Measurements from ENCODE around the gene CAPSL. TPM values are rescaled to one million over a fixed set of nuclear protein-coding genes. Genes with fewer than 3 reads are reported as not detected.

CAPSL gene
- total and polyA plus RNA-seq, 2 experiments from 2014 or later = not detected

DNA sequence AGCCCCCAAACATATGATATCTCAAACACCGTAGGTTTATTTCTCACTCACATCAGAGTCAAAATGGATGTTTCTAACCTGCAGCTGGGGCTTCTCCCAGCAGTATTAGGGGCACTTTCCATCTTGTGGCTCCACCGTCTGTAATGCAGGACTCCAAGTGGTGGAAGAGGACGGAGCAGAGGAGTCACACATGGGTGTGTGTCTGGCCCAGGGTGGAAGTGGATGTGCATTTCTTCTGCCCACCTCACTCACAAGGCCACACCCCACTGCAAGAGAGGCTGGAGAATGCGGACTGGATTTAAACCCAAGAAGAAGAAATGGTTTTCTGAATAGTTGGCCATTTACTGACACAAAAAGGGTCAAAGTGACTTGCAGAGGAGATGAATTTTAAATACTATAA lies 67.8 kb downstream of the CAPSL start:
- Histone ChIP-seq H3K9me3 (ENCODE audit: low read depth) (no peaks in the 10 kb centered on the region), H3K27me3 (no peaks in the 10 kb centered on the region), H3K27ac (no peak overlapping the region), H3K4me1 (ENCODE audit: low read depth) (no peaks in the 10 kb centered on the region), H3K4me3 (no peak overlapping the region), H3K36me3 (no peaks in the 10 kb centered on the region)
- DNase-seq (ENCODE audit: low read depth in 1 of 2, low spot score in 1 of 2) = no peak
- TF ChIP-seq, protein P1, sequence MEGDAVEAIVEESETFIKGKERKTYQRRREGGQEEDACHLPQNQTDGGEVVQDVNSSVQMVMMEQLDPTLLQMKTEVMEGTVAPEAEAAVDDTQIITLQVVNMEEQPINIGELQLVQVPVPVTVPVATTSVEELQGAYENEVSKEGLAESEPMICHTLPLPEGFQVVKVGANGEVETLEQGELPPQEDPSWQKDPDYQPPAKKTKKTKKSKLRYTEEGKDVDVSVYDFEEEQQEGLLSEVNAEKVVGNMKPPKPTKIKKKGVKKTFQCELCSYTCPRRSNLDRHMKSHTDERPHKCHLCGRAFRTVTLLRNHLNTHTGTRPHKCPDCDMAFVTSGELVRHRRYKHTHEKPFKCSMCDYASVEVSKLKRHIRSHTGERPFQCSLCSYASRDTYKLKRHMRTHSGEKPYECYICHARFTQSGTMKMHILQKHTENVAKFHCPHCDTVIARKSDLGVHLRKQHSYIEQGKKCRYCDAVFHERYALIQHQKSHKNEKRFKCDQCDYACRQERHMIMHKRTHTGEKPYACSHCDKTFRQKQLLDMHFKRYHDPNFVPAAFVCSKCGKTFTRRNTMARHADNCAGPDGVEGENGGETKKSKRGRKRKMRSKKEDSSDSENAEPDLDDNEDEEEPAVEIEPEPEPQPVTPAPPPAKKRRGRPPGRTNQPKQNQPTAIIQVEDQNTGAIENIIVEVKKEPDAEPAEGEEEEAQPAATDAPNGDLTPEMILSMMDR (IDR thresholded peaks at IDR 0.05; ENCODE audit: low read depth, low read length) = no peak

DNA sequence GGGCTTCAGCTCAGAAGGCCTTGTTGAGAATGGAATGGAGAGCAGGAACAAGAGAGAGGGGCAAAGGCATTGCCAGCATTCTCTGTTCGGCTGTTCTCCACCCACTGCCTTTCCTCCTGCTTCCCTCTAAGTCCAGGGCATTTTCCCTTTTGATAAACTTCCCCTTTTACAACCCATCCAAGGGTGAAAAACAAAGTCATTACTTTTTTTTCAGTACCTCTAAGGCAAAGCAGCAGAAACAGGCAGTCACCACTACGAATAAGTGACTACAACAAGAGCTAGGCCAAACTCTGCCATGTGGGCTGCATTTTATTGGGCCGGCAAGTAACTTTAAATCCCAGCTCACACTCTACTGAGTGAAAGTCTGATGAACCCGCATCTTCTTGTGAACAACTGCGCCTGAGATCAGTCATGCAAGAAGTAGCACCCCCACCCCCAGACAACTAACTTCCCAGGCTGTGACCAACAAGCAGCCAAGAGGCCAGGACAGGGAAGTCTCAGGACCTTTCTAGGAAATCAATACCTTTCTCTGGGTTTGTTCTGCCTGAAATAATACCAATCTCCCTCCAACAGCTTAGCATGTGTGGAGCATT lies 68.6 kb downstream of the CAPSL start:
- TF ChIP-seq, protein P1 (IDR thresholded peaks at IDR 0.05; ENCODE audit: low read depth, low read length) = no peak
- Histone ChIP-seq H3K4me3 (no peak overlapping the region), H3K36me3 (no peaks in the 10 kb centered on the region), H3K4me1 (ENCODE audit: low read depth) (no peaks in the 10 kb centered on the region), H3K9me3 (ENCODE audit: low read depth) (no peaks in the 10 kb centered on the region), H3K27ac (no peak overlapping the region), H3K27me3 (no peaks in the 10 kb centered on the region)
- no peak for DNase-seq (ENCODE audit: low read depth in 1 of 2, low spot score in 1 of 2)

DNA sequence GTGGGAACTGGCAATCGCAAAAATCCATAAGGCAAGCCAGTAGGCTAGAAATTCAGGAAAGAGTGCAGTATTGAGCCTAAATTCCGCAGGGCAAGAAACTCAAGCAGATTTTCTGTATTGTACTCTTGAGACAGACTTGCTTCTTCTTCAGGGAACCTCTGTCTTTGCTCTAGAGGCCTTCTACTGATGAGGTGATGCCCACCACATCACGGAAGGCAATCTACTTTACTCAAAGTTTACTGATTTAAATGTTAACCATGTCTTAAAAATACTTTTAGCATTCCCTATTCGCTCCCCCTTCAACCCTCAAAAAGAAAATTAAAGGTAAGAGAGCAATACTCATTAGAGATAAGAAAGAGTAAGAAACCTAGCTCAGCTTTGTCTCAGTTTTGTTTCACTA lies 70.4 kb downstream of the CAPSL start:
- Histone ChIP-seq H3K27me3 (no peaks in the 10 kb centered on the region), H3K9me3 (ENCODE audit: low read depth) (no peaks in the 10 kb centered on the region), H3K4me3 (no peak overlapping the region), H3K36me3 (no peaks in the 10 kb centered on the region), H3K27ac (no peak overlapping the region), H3K4me1 (ENCODE audit: low read depth) (no peaks in the 10 kb centered on the region)
- DNase-seq (ENCODE audit: low read depth in 1 of 2, low spot score in 1 of 2) = no peak
- TF ChIP-seq, protein P1 (IDR thresholded peaks at IDR 0.05; ENCODE audit: low read depth, low read length) = no peak

DNA sequence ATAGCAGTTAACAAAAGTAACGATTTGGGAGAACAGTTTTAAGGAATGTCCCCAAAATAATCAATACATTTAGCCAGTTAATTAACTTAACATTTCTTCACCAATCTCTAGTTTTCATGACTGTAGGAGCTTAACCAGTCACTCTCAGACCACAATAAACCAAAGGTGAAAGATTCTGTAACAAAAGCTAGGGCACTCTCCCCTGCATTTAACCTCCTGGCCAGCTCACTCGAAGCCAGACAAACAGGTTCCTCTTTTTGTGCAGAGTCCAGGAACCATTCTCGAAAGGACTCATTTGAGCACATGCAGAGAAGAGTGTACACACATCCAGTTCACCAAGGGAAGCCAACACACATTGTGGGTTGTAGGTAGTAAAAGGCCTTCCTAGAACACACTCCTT lies 75.3 kb downstream of the CAPSL start:
- no peak for DNase-seq (ENCODE audit: low read depth in 1 of 2, low spot score in 1 of 2)
- Histone ChIP-seq H3K4me1 (ENCODE audit: low read depth) (no peaks in the 10 kb centered on the region), H3K9me3 (ENCODE audit: low read depth) (no peaks in the 10 kb centered on the region), H3K4me3 (no peak overlapping the region), H3K27me3 (no peaks in the 10 kb centered on the region), H3K36me3 (no peaks in the 10 kb centered on the region), H3K27ac (no peak overlapping the region)
- TF ChIP-seq, protein P1 (IDR thresholded peaks at IDR 0.05; ENCODE audit: low read depth, low read length) = no peak

DNA sequence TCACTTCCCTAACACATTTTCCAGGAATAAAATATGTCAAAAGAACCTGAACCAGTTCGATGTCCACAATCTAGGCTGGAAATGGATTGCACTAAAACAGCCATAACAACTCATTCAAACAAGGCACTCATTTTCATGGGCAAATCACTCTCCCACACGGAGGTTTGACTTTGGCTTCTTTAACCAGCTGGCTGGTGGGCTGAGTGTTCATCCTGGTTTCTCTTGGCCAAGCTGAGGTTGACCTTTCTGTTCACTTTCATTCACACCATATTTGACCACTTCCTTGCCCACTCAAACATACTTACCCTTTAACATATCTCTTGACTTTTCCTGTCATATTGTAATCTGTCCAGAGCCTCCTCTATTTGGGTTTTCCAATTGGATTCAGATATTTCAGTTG lies 76.3 kb downstream of the CAPSL start:
- no peak overlapping the region for H3K27ac ChIP-seq
- no peaks in the 10 kb centered on the region for H3K9me3 ChIP-seq (ENCODE audit: low read depth)
- no peaks in the 10 kb centered on the region for H3K27me3 ChIP-seq
- no peak overlapping the region for H3K4me3 ChIP-seq
- no peaks in the 10 kb centered on the region for H3K4me1 ChIP-seq (ENCODE audit: low read depth)
- H3K36me3 ChIP-seq = no peaks in the 10 kb centered on the region
- DNase-seq (ENCODE audit: low read depth in 1 of 2, low spot score in 1 of 2) = no peak
- TF ChIP-seq, protein P1 (IDR thresholded peaks at IDR 0.05; ENCODE audit: low read depth, low read length) = no peak
